Stimulated activated CD8-positive, alpha-beta memory T cell treated with anti-CD3 and anti-CD28 coated beads, Interleukin-4, amount 100 ng/mL, for 1 hour (primary cell): ENCODE results near the gene TDRD9.

Experiments
- DNase-seq, 2 donors: peaks; one replicate each; pipeline ENCODE4 v3.0.0-alpha.2; 2020; ENCODE audit warnings: low read depth in 2 of 2, low spot score in 1 of 2

TDRD9 gene

DNA sequence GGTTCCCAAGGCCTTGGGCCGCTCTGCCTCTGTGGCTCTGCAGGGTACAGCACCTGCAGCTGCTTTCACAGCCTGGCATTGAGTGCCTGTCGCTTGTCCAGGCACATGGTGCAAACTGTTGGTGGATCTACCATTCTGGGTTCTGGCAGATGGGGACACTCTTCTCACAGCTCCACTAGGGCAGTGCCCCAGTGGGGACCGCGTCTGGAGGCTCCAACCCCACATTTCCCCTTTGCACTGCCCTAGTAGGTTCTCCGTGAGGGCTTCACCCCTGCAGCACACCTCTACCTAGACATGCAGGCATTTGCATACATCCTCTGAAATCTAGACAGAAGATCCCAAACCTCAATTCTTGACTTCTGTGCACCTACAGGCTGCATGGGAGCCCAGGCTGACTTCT, 138.0 kb downstream of the TDRD9 start:
- DNase-seq, result no peak

DNA sequence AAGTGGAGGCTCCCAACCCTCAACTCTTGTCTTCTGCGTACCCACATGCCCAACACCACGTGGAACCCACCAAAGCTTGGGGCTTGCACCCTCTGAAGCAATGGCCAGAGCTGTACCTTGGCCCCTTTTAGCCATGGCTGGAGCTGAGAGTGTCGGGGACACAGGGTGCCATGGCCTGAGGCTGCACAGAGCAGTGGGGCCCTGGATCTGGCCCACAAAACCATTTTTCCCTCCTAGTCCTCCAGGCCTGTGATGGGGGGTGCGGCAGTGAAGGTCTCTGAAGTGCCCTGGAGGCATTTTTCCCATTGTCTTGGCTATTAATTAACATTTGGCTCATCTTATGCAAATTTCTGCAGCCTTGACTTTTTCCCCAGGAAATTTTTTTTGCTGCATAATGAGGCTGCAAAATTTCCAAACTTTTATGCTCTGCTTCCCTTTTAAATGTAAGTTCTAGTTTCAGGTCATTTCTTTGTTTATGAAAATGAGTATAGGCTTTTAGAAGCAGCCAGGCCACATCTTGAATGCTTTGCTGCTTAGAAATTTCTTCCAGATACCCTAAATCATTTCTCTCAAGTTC, 138.6 kb downstream of the TDRD9 start:
- no peak for DNase-seq

DNA sequence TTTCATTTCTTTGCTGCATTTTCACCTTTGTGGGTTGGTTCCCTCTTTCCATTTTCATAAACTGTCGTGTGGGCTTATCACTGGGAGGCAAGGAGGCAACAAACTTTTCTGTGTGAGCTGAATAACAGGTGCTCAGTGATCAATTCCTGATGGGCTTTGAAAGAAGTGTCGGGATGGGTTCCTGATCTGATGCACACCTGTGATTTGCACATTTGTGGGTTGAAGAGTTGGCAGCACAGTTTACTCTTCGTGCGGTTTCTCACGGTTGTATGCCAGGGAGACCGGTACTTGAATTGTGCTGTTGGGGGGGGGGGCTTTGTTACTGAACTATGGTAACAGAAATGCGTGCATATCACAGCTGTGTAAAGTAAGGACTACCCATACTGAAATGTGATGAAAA, 141.3 kb downstream of the TDRD9 start:
- no peak for DNase-seq

DNA sequence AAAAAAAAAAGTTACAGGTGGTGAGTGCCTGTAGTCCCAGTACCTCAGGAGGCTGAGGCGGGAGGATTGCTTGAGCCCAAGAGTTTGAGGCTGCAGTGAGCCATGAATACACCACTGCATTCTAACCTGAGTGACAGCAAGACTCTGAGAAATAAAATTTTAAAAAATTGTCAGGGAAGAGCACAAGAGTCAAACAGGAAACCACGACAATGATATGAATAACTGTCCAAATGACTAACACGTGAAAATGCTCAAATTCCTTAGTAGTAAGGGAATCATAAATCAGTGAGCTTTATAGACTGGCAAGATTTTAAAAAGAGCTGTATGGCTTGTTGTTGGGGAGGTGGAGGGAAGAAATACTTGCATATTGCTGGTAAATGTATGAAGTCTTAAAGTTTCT, 144.3 kb downstream of the TDRD9 start:
- DNase-seq, result no peak

DNA sequence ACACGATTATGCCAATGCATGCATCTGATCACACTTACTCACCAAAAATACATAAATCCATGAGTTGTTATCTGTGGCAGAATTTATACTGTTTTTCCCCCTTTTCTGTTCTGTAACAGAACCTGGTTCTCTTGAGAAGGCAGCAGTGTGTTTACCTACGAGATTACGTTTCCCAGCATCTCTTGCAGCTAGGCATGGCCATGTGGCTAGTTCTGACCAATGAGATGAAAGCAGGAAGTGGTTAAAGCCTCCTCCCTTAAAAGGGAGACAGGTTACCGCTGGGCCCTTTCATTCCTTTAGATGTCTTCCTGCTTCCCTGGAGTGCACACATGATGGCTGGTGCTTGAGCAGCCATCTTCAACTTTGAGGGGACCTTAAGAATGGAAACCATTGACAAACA, 145.5 kb downstream of the TDRD9 start:
- no peak for DNase-seq

DNA sequence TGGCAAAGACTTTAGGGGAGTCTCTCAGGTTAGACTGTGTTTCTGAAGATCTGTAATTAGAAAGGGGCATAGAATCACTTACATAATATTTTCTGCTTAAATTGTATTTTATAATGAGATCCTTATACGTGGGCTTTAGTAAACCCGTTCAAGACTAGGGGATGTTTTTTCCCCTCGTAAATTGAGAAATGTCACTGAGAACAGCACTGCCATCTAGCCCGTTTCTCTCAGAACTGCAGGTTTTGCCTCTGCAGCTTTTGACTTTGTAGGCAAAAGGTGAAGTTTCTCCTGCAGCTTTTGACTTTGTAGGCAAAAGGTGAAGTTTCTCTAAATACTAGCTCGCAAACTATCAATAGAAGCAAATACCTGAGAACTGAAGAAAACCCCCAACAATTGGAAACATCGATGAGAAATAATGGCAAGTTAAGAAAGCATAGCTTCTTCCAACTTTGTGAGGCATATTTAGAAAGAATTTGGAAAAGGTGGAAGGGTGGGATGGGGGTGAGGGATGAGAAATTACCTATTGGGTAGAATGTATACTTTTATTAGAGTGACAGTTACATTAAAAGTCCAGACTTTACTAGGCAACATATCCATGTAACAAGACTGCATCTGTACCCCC, 147.4 kb downstream of the TDRD9 start:
- DNase-seq, result no peak

DNA sequence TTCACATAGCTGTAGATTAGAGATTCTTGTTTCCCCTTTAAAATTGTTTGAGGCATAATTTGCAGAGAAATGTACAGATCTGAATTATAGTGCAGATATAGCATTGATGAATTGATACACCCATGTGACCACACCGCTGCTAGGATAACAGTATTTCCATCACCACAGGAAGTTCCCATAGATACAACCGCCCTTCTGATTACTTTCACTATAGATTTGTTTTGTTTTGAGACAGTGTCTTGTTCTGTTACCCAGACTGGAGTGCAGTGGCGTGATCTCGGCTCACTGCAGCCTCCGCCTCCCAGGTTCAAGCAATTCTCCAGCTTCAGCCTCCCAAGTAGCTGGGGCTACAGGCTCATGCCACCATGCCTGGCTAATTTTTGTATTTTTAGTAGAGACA, 148.5 kb downstream of the TDRD9 start:
- DNase-seq, result no peak

DNA sequence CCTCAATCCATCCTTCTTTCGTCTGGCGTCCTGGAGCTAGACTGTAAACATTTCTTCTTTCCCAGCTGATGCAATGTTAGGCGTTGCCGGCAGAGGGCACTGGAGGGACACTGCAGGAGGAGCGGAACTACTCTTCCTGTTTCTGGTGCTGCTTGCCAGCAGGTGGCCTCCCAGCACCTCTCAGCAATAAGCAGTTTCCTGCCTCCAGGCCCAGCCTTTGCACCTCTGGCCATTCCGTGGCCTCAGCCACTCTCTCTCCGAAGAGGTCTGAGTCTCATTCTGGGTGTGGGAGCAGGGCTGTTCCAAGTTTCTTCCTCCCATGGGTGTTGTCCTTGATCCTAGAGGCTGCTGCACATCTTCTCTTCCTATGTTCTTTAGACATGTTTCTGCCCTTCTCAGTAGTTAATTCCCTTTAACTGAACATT, 149.8 kb downstream of the TDRD9 start:
- peak; percentile 64 to 68 for DNase-seq

DNA sequence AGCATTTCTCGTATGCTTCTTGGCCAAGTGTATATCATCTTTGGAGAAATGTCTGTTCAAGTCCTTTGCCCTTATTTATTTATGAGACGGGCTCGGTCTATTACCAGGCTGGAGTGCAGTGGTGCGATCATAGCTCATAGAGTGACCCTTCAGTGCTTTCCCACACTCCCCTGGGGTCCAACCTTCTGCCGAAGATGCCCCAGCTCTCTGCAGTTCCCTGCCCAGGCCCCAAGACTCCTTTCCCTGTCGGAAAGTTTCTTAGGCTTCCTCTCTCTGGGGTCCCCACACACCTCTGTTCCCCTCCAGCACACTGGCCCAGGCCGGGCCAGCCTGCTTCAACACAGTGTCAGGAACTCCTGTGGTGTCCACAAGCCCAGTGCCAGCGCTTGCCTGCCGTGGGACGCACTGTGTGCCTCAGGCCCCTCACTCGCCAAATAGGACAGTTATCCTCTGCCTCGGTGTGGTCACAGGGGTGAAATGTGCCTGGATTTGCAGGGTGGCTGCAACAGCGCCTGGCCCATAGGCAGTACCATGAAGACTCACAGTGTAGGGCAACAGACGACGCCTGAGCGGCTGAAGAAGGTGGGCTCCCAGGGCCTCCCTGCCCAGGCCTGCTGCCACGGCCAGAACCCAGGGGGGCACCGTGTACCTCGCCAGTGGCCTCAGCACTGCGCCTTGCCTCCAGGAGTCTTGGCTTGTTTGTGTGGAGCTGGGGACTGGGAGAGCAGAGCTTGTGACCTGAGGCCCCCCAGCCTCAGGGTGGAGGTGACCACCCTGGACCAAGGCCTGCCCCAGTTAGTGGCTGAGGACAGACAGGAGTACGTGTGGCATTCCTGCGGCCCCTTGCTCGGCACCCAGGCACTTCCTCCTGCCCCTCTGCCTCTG, 152.4 kb downstream of the TDRD9 start:
- no peak for DNase-seq

DNA sequence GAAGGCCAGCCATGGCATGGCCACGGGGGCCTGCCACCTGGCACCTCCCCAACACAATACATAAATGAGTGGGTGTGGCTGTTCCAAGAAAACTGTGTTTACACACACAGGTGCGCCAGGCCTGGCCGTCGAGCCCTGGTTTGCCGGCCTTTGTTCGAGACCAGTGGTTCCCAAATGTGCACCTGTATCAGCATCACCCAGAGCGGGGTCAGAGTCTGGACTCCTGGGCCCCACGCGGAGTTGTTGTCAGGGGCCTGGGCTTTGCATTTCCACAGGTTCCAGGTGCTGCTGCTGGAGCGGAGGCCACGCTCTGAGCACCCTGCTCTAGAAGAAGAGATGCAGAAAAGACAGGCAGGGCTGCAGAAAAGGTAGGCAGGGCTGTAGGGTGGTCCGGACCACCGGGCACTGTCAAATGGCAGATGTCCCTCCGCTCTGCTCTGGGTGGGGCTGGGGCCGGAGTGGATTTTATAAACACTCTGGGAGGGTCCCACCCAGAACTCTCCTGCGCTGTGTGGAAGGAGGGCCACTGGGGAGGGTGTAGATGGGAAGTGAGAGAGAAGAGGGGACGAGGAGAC, 153.1 kb downstream of the TDRD9 start:
- no peak for DNase-seq

DNA sequence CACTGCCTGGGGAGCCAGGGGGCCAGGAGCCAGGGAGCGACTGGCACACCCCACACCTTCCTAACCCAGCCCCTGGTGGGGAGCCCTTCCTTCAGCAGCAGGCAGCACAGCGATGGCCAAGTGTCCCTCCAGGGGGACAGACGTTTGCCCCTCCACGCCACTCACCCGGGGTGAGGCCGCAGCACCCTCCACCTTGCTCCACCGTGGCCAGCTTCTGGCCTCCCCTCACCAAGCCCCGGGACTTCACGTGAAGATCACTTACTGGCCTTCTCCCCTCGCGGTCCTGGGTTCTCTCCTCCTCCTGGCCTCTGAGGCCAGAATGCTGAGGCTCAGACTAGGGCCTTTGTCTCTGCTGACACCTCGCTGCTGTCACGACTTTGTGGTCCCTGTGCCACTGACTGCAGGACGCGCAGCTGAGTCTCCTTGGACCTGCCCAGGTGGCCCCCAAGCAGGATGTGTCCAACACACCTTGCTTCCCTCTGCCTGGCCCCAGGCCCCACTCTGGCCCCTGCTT, 153.8 kb downstream of the TDRD9 start:
- DNase-seq, result no peak

DNA sequence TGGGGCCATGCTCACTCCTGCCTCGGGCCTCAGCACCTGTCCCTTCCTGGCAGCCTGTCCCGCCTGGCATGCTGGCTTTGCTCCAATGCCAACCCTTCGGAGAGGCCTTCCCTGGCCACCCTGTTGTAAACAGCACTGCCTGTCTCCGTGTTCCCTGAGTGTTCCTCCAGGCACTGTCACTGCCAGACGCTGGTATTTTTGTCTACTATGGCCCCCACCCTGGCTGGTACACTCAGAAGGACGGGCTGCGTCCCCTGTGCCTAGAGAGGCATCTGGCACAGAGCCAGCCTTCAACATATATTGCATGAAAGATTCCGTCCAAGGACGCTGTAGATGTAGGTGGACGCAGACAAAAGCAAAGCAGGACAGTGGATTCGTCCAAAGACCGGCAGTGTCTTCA, 154.6 kb downstream of the TDRD9 start:
- no peak for DNase-seq

DNA sequence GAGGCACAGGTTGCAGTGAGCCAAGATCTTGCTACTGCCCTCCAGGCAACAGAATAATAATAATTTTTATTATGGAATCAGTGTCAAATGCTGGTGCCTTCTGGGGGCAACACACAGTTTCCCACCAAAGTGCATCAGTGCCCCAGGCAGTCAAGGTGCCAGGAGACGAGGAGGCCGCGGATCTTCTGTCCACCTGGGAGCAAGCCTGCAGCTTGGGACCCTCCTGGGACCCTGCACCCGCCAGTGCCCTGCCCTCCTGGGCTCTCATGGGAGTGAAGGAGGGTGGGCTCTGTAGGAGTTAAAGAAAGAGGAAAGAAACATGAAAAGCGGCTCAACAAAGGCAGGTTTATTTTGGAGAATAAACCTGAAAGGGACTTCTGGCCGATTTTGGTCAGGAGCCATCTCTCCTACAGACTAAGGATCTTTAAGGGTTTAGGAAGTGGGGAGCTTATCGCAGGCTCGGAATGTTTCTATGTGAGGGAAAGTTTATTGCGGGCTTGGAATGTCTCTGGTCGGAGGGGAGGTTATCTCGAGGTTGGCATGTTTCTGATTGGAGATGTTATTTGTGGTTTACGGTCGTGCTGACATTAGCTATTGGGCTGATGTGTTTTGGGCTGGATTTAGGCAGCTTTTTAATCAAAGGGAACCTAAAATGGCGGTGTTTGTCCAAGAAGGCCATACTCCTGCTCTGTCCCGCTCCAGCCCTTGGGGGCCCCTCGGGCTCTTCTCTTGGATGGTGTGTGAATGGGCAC, 156.2 kb downstream of the TDRD9 start:
- DNase-seq, result no peak

DNA sequence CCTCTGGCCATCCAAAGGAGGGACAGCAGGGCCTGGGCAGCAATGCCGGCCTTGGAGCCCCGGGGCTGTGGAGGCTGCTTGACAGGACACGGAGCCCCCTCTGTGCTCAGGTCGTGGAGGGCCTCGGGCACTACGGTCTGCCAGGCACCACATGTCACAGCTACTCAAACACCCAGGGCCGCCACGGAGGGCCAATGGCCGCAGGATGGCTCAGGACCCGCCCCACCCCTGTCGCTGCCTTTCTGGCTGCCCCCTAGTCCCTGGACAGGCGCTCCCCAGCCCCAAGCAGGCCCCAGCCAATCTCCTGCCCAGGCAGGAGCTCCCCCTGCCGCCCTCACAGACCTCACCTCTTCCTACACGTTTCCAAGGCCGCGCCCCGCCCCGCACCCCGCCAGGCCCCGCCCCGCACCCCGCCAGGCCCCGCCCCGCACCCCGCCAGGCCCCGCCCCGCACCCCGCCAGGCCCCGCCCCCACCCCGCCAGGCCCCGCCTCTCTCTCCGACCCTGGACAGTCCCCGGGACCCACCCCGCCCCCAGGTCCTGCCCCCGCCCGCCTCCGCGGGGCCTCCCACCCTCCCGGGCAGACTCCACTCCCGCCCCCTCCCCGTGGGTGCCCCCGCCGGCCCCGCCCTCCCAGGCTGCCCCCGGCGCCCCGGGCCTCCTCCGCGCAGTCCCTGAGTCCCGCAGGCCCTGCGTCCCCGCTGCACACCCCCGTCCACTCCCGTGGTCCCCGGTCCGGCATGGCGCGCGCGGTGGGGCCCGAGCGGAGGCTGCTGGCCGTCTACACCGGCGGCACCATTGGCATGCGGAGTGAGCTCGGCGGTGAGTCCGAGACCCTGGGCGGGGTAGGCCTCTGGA, 157.0 kb downstream of the TDRD9 start, which contains the start of gene ASPG:
Gene ASPG (plus strand): TSS at position 669 of the 857 bp plus-strand sequence. CDS start 71 bp downstream, at position 740.
- no peak for DNase-seq

DNA sequence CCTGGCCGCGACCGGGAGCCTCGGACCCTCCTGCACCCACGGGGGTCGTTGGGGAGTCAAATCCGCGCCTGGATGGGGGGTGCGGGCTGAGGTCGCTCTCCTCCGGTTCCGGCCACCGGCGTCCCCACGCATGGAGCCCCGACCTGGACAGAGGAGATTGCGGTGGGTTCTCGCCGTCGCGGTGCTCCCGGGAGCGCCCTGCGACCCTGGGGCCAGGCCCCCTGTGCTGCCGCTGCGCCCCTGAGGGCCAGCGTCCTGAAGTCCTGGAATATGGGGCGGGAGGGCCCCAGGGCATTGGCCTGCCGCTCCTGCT, 157.6 kb downstream of the TDRD9 start:
- no peak for DNase-seq

DNA sequence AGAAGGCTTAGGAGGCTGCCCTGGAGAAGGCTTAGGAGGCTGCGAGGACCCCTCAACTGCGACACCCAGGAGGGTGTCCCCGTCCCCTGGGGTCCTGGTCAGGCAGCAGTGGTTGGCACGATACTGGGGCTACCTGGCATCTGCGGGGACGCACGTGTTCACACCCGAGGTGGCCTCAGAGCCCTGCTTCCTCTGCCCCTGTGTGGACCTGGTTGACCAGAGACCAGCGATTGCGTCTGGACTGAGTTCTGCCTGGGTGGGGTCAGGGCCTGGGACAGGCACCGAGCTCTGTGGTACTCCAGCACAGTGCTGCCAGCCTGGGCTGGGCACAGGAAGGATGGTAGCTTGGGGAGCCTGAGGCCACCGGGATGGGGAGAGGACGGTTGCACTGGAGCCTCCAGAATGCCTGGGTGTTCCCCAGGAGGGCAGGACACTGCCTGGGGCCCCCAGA, 158.0 kb downstream of the TDRD9 start:
- no peak for DNase-seq

DNA sequence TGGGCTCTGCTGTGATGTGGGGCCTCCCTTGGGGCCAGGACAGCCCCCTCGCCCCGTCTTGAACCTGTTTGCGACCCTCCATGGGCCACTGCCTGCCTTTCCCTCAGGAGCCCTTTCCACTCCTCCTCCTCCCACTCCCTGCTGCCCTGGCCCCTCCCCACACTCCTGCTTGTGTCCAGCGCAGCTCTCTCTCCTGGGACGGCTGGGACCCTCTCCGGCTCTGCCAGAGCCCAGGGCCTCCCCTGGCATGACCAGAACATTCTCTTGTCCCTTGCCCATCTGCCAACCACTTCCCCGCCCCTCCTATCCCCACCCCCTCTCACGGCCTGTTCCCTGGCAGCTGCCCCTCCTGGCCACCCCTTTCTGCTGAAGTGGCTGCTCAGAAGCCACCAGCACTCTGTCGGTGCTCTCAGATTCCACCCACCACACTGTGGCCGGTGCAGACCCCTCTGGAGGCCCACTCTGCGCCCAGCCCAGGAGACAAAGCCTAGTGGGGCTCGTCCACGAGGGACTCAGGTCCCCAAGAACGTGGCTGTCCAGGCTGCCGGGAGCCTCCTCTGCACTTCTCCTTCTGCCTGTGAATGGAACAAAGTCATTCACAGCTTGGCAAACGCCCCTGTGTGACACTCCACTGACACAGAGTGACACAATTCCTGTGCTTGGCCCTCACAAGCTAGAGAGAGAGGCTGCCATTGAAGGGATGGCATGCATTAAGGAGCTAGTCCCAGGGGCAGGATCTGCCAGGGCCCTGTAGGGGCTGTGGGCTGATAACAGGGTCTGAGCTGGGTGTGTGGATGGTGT, 158.6 kb downstream of the TDRD9 start:
- no peak for DNase-seq

DNA sequence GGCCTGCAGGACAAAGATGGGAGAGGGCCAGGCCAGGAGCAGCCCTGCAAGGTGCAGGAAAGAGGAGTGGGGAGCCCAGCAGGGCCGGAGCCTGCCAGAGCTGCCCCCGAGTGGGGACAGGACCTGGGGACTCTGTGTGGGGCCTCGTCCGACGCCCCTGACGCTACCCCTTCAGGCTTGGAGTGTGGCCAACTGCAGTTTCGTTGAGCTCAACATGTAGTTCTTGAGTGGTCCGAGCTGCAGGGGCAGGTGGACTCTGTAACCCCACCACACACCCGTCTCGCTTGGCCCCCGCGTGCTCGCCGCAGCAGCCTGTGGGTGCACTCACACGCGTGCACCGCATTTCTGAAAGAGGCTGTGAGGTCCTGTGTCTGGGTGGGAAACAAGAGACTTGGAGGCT, 159.2 kb downstream of the TDRD9 start:
- no peak for DNase-seq
